Gastroesophageal sphincter (tissue), 3 donors: Measurements from ENCODE around the gene FBRSL1.

Source experiments
- EP300 ChIP-seq: sonication (generic); formaldehyde crosslinking; IDR thresholded peaks from one replicate; pipeline ENCODE4 v1.6.1; 2017; ENCODE audit warnings: antibody characterized with exemption, mild to moderate bottlenecking
- POLR2A ChIP-seq, 2 donors: fragments of 450-650 bp; IDR thresholded peaks; one replicate each; pipeline ENCODE4 v1.6.1; 2017; ENCODE audit warnings: antibody characterized with exemption in 2 of 2, mild to moderate bottlenecking in 2 of 2, moderate library complexity in 1 of 2
- POLR2AphosphoS5 ChIP-seq: sonication (generic); formaldehyde crosslinking; IDR thresholded peaks from one replicate; pipeline ENCODE4 v1.6.1; 2017; ENCODE audit warnings: antibody characterized with exemption
- TF ChIP-seq, protein P1 (sequence below), 4 experiments: fragments of 200-600 bp in 2 of 4; fragments of 450-650 bp in 2 of 4; sonication (generic) in 1 of 4; IDR thresholded peaks; one replicate each; pipeline ENCODE4 v1.5.1; 2017 to 2019; ENCODE audit warnings: antibody characterized with exemption in 4 of 4, mild to moderate bottlenecking in 2 of 4, moderate library complexity in 2 of 4

DNA sequence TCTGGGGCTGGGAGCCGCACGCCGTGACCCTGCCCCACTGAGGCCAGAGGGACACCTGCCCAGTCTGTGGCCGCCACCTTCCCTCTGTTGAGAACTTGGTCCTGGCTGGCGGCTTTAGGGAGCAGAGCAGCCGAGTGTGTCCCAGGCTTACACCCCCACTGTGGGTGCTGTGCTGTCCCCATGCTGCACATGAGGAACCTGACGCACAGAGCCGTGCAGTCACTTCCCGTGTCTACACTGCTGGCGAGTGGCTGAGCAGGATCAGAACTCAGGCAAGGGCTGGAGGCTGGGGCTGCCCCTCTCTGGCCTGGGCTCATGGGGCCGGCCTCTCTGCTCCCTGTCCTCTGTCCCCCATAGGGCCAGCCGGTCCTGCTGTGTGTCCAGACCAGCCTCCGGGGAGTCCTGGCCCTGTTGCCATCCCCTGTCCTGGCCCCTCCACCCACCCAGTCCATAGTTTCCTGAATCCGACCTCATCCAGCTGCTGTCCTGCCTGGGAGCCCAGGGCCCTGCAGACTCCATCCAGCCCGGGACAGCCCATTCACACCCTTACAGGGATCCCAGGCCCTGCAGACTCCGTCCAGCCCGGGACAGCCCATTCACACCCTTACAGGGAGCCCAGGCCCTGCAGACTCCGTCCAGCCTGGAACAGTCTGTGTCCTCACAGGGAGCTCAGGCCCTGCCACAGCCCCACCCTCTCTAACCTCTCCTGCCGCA, 10.3 kb downstream of the FBRSL1 start:
- TF ChIP-seq, protein P1, sequence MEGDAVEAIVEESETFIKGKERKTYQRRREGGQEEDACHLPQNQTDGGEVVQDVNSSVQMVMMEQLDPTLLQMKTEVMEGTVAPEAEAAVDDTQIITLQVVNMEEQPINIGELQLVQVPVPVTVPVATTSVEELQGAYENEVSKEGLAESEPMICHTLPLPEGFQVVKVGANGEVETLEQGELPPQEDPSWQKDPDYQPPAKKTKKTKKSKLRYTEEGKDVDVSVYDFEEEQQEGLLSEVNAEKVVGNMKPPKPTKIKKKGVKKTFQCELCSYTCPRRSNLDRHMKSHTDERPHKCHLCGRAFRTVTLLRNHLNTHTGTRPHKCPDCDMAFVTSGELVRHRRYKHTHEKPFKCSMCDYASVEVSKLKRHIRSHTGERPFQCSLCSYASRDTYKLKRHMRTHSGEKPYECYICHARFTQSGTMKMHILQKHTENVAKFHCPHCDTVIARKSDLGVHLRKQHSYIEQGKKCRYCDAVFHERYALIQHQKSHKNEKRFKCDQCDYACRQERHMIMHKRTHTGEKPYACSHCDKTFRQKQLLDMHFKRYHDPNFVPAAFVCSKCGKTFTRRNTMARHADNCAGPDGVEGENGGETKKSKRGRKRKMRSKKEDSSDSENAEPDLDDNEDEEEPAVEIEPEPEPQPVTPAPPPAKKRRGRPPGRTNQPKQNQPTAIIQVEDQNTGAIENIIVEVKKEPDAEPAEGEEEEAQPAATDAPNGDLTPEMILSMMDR (IDR thresholded peaks at IDR 0.05) = no peak
- no peak for TF ChIP-seq POLR2A (IDR thresholded peaks at IDR 0.05)
- no peak for TF ChIP-seq POLR2AphosphoS5
- no peak for TF ChIP-seq EP300
